Mesothelial cell of epicardium (in vitro differentiated cells): ENCODE data around the gene POLR2C. TPM values are rescaled to one million over a fixed set of nuclear protein-coding genes. Genes with fewer than 3 reads are reported as not detected.
"Not testable (repeated sequence)": the region's sequence is repeated elsewhere in the genome, so short reads cannot be mapped to it uniquely, and the experiment has no call there.

Experiments
- DNase-seq, 2 experiments: peaks; one replicate each; pipeline ENCODE4 v3.0.0; 2021; ENCODE audit warnings: low spot score in 2 of 2; ENCODE audit not compliant: unreplicated experiment in 2 of 2
- H3K27ac Mint-ChIP-seq: 2 replicates; pipeline ENCODE4 v1.8.0; 2021; ENCODE audit warnings: mixed read lengths
- H3K27me3 Mint-ChIP-seq: 2 replicates; pipeline ENCODE4 v1.8.0; 2021; ENCODE audit warnings: low read depth, mixed read lengths
- H3K36me3 Mint-ChIP-seq: 2 replicates; pipeline ENCODE4 v1.8.0; 2021; ENCODE audit warnings: mixed read lengths
- H3K4me1 Mint-ChIP-seq: 2 replicates; pipeline ENCODE4 v1.8.0; 2021; ENCODE audit warnings: mixed read lengths
- H3K4me3 Mint-ChIP-seq: 2 replicates; pipeline ENCODE4 v1.8.0; 2021; ENCODE audit warnings: mild to moderate bottlenecking, moderate library complexity, mixed read lengths
- H3K9me3 Mint-ChIP-seq: 2 replicates; pipeline ENCODE4 v1.8.0; 2021; ENCODE audit warnings: mixed read lengths
- total RNA-seq: library from RNA; stranded (reverse); gene quantifications from 3 replicates; pipeline ENCODE4 v1.2.1, GENCODE V29; 2021
- TF ChIP-seq, protein P1 (sequence below): fragments of 200-600 bp; sonication (generic); IDR thresholded peaks from one replicate; pipeline ENCODE4 v1.5.0; 2021; ENCODE audit warnings: antibody characterized with exemption; ENCODE audit not compliant: unreplicated experiment

POLR2C gene
- total RNA-seq, 1 donor from 2014 or later = 65.0 TPM

DNA sequence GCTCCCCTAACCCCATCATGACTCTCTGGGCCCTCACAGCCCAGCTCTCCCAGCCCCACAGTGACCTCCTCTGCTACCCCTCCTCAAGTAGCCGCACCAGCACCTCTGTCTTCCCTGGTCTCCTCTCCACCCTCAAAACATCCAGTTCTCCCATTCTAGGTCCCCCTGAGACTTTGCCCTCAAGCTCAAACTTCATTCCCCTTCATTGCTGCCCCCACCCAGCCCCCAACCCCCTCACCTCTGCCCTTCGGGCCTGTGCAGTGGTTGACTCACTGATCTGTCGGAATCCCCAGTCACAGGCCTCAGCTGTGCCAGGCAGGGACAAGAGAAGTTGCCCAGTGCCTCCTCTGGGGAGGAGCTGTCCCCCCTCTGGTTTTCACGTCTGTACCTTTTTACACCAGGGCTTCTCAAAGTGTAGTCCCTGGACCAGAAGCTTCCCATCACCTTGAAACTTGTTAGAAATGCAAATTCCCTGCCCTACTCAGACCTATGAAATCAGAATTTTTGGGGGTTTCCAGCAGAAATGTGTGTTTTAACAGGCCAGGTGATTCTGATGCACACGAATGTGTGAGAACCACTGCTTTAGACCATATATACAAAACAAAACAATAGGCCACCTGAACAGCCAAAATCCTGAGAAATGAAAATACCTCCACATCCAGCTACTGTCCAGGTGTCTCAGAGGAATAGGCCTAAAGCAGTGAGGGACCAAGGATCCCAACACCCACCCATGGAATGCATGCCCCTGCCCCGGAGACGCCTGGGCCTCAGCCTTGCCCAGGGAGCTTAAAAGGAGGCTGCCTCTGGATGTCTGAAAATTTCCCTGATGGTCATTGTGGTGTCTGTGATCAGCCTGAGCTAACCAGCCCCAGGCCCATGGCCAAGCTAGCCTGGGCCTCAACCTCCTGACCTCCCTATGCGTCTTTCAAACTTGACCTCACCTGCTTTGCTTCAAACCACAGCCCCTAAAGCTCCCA, 24.7 kb downstream of the POLR2C start:
- no peaks in the 10 kb centered on the region for H3K9me3 Mint-ChIP-seq
- H3K27me3 Mint-ChIP-seq = no peaks in the 10 kb centered on the region
- H3K4me3 Mint-ChIP-seq = peak overlapping the region; percentile 73
- DNase-seq = no peak
- peak overlapping the region; percentile 97 for H3K27ac Mint-ChIP-seq
- TF ChIP-seq, protein P1, sequence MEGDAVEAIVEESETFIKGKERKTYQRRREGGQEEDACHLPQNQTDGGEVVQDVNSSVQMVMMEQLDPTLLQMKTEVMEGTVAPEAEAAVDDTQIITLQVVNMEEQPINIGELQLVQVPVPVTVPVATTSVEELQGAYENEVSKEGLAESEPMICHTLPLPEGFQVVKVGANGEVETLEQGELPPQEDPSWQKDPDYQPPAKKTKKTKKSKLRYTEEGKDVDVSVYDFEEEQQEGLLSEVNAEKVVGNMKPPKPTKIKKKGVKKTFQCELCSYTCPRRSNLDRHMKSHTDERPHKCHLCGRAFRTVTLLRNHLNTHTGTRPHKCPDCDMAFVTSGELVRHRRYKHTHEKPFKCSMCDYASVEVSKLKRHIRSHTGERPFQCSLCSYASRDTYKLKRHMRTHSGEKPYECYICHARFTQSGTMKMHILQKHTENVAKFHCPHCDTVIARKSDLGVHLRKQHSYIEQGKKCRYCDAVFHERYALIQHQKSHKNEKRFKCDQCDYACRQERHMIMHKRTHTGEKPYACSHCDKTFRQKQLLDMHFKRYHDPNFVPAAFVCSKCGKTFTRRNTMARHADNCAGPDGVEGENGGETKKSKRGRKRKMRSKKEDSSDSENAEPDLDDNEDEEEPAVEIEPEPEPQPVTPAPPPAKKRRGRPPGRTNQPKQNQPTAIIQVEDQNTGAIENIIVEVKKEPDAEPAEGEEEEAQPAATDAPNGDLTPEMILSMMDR = no peak
- H3K36me3 Mint-ChIP-seq = no peaks in the 10 kb centered on the region
- peaks cover 49% of the 10 kb centered on the region for H3K4me1 Mint-ChIP-seq

- H3K9me3 Mint-ChIP-seq = no peaks in the 10 kb centered on the region
Measured at GRCh38 chr16:57489229-57489628, 26.8 kb downstream of the POLR2C start.

DNA sequence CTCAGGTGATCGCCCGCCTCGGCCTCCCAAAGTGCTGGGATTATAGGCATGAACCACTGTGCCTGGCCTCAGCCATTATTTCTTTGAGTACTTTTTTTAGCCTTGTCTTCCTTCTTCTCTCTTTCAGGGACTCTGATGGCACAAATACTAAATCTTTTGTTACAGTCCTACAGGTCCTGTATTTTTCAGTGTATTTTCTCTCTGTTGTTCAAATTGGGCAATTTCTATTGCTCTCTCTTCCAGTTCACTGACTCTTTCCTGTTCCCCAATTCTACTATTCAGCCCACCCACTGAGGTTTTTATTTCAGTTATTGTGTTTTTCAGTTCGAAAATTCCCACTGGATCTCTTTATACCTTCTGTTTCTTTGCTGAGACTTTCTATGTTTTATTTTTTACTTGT, 31.3 kb downstream of the POLR2C start:
- Mint-ChIP-seq H3K4me3 (no peak overlapping the region), H3K36me3 (no peaks in the 10 kb centered on the region), H3K4me1 (no peaks in the 10 kb centered on the region), H3K27me3 (no peaks in the 10 kb centered on the region), H3K27ac (no peak overlapping the region), H3K9me3 (no peaks in the 10 kb centered on the region)
- DNase-seq = no peak
- TF ChIP-seq, protein P1 = no peak

More at GRCh38 chr16:57489229-57489628, 26.8 kb downstream of the POLR2C start:
- DNase-seq = no peak
- H3K4me3 Mint-ChIP-seq = no peak overlapping the region
- H3K36me3 Mint-ChIP-seq = no peaks in the 10 kb centered on the region
- H3K27ac Mint-ChIP-seq = no peak overlapping the region
- TF ChIP-seq, protein P1 = no peak
- H3K4me1 Mint-ChIP-seq = peaks cover 34% of the 10 kb centered on the region
- H3K27me3 Mint-ChIP-seq = no peaks in the 10 kb centered on the region

DNA sequence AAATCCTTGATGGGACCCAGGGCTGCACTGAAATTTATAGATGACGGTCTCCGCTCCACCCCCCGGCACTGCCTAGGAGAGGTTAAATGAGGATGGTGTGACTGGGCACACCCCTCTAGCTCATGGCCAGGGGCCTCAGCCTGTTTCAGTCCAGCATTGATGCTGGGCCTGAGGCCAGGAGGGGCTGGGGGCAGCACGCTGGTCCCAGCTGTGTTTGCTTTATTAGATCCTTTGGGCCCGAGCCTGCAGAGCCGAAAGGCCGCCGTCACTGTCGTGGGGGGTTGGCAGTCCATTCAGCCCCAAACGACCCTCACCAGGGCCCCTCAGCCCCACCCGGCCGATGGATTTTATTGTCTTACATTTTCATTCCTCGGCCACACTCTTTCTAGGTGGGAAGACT, 34.6 kb downstream of the POLR2C start:
- TF ChIP-seq, protein P1 = no peak
- Mint-ChIP-seq H3K27me3 (no peaks in the 10 kb centered on the region), H3K4me3 (no peak overlapping the region), H3K9me3 (no peaks in the 10 kb centered on the region), H3K27ac (peak overlapping the region; percentile 47), H3K36me3 (no peaks in the 10 kb centered on the region), H3K4me1 (peaks cover 14% of the 10 kb centered on the region)
- no peak for DNase-seq

DNA sequence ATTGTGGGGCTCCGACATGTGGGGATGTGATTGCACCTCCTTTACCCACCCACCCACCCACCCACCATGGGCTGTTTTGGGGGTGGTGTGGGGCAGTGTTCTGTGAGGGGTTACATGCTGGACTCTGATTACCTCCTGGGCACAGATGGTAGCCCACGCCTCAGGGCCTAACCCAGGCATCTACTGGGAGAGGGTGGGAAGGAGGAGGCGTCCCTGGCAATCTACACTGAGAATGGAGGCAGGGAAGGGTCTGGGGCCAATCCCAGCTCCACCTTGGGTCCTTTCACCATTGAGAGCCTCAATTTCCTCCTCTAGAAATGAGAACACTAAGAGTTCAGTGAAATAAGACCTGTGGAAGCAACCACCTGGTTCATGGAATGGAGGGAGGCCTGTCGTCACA, 35.6 kb downstream of the POLR2C start:
- Mint-ChIP-seq H3K27me3 (no peaks in the 10 kb centered on the region), H3K4me3 (no peak overlapping the region), H3K36me3 (no peaks in the 10 kb centered on the region), H3K27ac (no peak overlapping the region), H3K4me1 (peaks cover 23% of the 10 kb centered on the region), H3K9me3 (no peaks in the 10 kb centered on the region)
- TF ChIP-seq, protein P1 = no peak
- DNase-seq = no peak

GRCh38 chr16:57499941-57500340, 37.5 kb downstream of the POLR2C start:
- Mint-ChIP-seq H3K4me1 (peaks cover 40% of the 10 kb centered on the region), H3K27ac (peak overlapping the region; percentile 16)
- H3K27me3 Mint-ChIP-seq, H3K4me3 Mint-ChIP-seq, H3K36me3 Mint-ChIP-seq, H3K9me3 Mint-ChIP-seq, DNase-seq: not testable (repeated sequence)
